Choroid plexus epithelial cell (primary cell): ENCODE measurements around the gene HCN1.
"Not testable (repeated sequence)": the region's sequence is repeated elsewhere in the genome, so short reads cannot be mapped to it uniquely, and the experiment has no call there.

Experiments used
- DNase-seq: peaks from one replicate; pipeline ENCODE4 v3.0.0-alpha.2; 2010; ENCODE audit warnings: low read depth
- H3K4me3 ChIP-seq: 2 replicates; pipeline ENCODE4 v1.5.1; 2011; ENCODE audit warnings: low read depth, mild to moderate bottlenecking, control low read depth, low read length, moderate library complexity
- CTCF ChIP-seq: conservative IDR thresholded peaks from 2 replicates; pipeline ENCODE4 v1.5.1; 2011; ENCODE audit warnings: low read depth, mild to moderate bottlenecking, control low read depth, inconsistent platforms, low read length, moderate library complexity

The HCN1 gene

GRCh38 chr5:45372629-45373028, 323.6 kb downstream of the HCN1 start:
- H3K4me3 ChIP-seq, result no peak overlapping the region
- TF ChIP-seq CTCF, result no peak

GRCh38 chr5:45371423-45371822, 324.8 kb downstream of the HCN1 start:
- DNase-seq, H3K4me3 ChIP-seq: not testable (repeated sequence)

More at GRCh38 chr5:45372629-45373028, 323.6 kb downstream of the HCN1 start:
- no peak for DNase-seq

GRCh38 chr5:45355189-45355992, 340.8 kb downstream of the HCN1 start:
- DNase-seq, result no peak
- no peak for TF ChIP-seq CTCF
- no peak overlapping the region for H3K4me3 ChIP-seq

GRCh38 chr5:45336464-45336863, 359.7 kb downstream of the HCN1 start:
- no peak for TF ChIP-seq CTCF
- DNase-seq, result no peak
- H3K4me3 ChIP-seq, result no peak overlapping the region

- H3K4me3 ChIP-seq, result no peak overlapping the region
- DNase-seq, result no peak
- no peak for TF ChIP-seq CTCF
These were observed 360.2 kb downstream of the HCN1 start for GRCh38 chr5:45335978-45336377.

- DNase-seq, result no peak
- no peak overlapping the region for H3K4me3 ChIP-seq
- no peak for TF ChIP-seq CTCF
These were observed 360.8 kb downstream of the HCN1 start for GRCh38 chr5:45335346-45335745.

GRCh38 chr5:45334939-45335338, 361.2 kb downstream of the HCN1 start:
- DNase-seq, result no peak
- no peak overlapping the region for H3K4me3 ChIP-seq
- TF ChIP-seq CTCF, result no peak

- H3K4me3 ChIP-seq, DNase-seq: not testable (repeated sequence)
These were observed 383.6 kb downstream of the HCN1 start for GRCh38 chr5:45312627-45313026.
